ENCODE measurements around the gene METTL4.

DNA sequence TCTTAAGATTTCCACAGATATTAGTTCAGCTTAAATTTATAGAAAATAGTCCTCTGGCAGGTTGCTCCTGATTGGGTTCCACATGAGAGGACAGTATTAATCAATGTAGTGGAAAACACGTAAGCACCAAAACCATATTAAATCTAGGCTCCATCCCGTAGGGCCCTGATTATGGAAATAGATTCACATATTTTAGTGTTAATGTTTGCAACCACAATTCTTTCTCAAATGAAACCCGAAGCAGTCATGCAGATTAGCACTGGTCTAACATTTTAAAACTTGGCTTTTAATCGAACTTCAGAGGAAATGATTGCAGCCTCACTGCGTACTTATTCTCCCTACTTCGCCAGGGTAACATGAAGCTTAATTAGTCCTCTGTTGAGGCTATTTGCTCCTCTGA, 60.9 kb downstream of the METTL4 start:
- TF ChIP-seq ZC3H10 (CRISPR knock-in tag; IDR thresholded peaks at IDR 0.05) (no peak), PPARA (CRISPR knock-in tag; IDR thresholded peaks at IDR 0.05; ENCODE audit: borderline replicate concordance) (no peak), SNAI2 (CRISPR knock-in tag; IDR thresholded peaks at IDR 0.05) (no peak), ARNTL (CRISPR knock-in tag; IDR thresholded peaks at IDR 0.05; ENCODE audit: borderline replicate concordance, low read depth) (no peak), RARB (CRISPR knock-in tag; IDR thresholded peaks at IDR 0.05) (no peak), BACH2 (CRISPR knock-in tag; IDR thresholded peaks at IDR 0.05; ENCODE audit: borderline replicate concordance) (no peak), TCF4 (CRISPR knock-in tag; IDR thresholded peaks at IDR 0.05; ENCODE audit: borderline replicate concordance) (no peak), ZFP30 (CRISPR knock-in tag; IDR thresholded peaks at IDR 0.05) (no peak), CREB5 (CRISPR knock-in tag; IDR thresholded peaks at IDR 0.05; ENCODE audit: low read depth) (no peak)
- TF ChIP-seq, protein P1, sequence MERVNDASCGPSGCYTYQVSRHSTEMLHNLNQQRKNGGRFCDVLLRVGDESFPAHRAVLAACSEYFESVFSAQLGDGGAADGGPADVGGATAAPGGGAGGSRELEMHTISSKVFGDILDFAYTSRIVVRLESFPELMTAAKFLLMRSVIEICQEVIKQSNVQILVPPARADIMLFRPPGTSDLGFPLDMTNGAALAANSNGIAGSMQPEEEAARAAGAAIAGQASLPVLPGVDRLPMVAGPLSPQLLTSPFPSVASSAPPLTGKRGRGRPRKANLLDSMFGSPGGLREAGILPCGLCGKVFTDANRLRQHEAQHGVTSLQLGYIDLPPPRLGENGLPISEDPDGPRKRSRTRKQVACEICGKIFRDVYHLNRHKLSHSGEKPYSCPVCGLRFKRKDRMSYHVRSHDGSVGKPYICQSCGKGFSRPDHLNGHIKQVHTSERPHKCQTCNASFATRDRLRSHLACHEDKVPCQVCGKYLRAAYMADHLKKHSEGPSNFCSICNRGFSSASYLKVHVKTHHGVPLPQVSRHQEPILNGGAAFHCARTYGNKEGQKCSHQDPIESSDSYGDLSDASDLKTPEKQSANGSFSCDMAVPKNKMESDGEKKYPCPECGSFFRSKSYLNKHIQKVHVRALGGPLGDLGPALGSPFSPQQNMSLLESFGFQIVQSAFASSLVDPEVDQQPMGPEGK (CRISPR knock-in tag; IDR thresholded peaks at IDR 0.05; ENCODE audit: borderline replicate concordance) = no peak
